Measurements from ENCODE around the gene LRRC43. TPM values are rescaled to one million over a fixed set of nuclear protein-coding genes. Genes with fewer than 3 reads are reported as not detected.
A peak's percentile ranks its signal among the peaks of the same experiment; 100 is the strongest.

The LRRC43 gene
- total RNA-seq, 1 donor, result 2.9 TPM

GRCh38 chr12:122142857-122143256 is 40.1 kb upstream of the LRRC43 start:
- Histone ChIP-seq H3K27ac (ENCODE audit: low read depth, low read length) (no peak overlapping the region), H4K20me1 (ENCODE audit: insufficient read depth, low read length) (no peaks in the 10 kb centered on the region), H3K9me3 (ENCODE audit: low read depth, low read length) (no peaks in the 10 kb centered on the region), H3K79me2 (ENCODE audit: insufficient read depth, low read length) (no peaks in the 10 kb centered on the region), H3K4me3 (ENCODE audit: insufficient read depth, low read length) (no peak overlapping the region), H2AFZ (ENCODE audit: low read length) (no peak overlapping the region), H3K36me3 (ENCODE audit: insufficient read depth, low read length) (peaks cover 38% of the 10 kb centered on the region), H3K27me3 (ENCODE audit: insufficient read depth, low read length) (no peaks in the 10 kb centered on the region), H3K4me2 (ENCODE audit: insufficient read depth, low read length) (no peak overlapping the region), H3K4me1 (ENCODE audit: insufficient read depth, low read length) (no peaks in the 10 kb centered on the region)
- DNase-seq (ENCODE audit: insufficient read length, low spot score, missing footprints), result peak; percentile 32
- TF ChIP-seq CTCF (IDR thresholded peaks at IDR 0.05; ENCODE audit: extremely low read depth, low read depth, low read length), result no peak

GRCh38 chr12:122144885-122145284 is 38.0 kb upstream of the LRRC43 start:
- Histone ChIP-seq H3K4me3 (ENCODE audit: insufficient read depth, low read length) (no peak overlapping the region), H4K20me1 (ENCODE audit: insufficient read depth, low read length) (no peaks in the 10 kb centered on the region), H3K27me3 (ENCODE audit: insufficient read depth, low read length) (peaks cover 4% of the 10 kb centered on the region), H3K4me1 (ENCODE audit: insufficient read depth, low read length) (no peaks in the 10 kb centered on the region), H3K36me3 (ENCODE audit: insufficient read depth, low read length) (peaks cover 28% of the 10 kb centered on the region), H2AFZ (ENCODE audit: low read length) (no peak overlapping the region), H3K27ac (ENCODE audit: low read depth, low read length) (no peak overlapping the region), H3K79me2 (ENCODE audit: insufficient read depth, low read length) (no peaks in the 10 kb centered on the region), H3K9me3 (ENCODE audit: low read depth, low read length) (no peaks in the 10 kb centered on the region), H3K4me2 (ENCODE audit: insufficient read depth, low read length) (no peak overlapping the region)
- TF ChIP-seq CTCF (IDR thresholded peaks at IDR 0.05; ENCODE audit: extremely low read depth, low read depth, low read length), result no peak
- peak; percentile 21 for DNase-seq (ENCODE audit: insufficient read length, low spot score, missing footprints)

- TF ChIP-seq CTCF (IDR thresholded peaks at IDR 0.05; ENCODE audit: extremely low read depth, low read depth, low read length), result no peak
- Histone ChIP-seq H3K79me2 (ENCODE audit: insufficient read depth, low read length) (no peaks in the 10 kb centered on the region), H4K20me1 (ENCODE audit: insufficient read depth, low read length) (no peaks in the 10 kb centered on the region), H3K36me3 (ENCODE audit: insufficient read depth, low read length) (peaks cover 25% of the 10 kb centered on the region), H3K4me3 (ENCODE audit: insufficient read depth, low read length) (no peak overlapping the region), H3K27me3 (ENCODE audit: insufficient read depth, low read length) (peaks cover 4% of the 10 kb centered on the region), H3K9me3 (ENCODE audit: low read depth, low read length) (no peaks in the 10 kb centered on the region), H3K4me1 (ENCODE audit: insufficient read depth, low read length) (no peaks in the 10 kb centered on the region), H2AFZ (ENCODE audit: low read length) (no peak overlapping the region), H3K4me2 (ENCODE audit: insufficient read depth, low read length) (no peak overlapping the region), H3K27ac (ENCODE audit: low read depth, low read length) (no peak overlapping the region)
- DNase-seq (ENCODE audit: insufficient read length, low spot score, missing footprints), result peak; percentile 76
Observed at GRCh38 chr12:122145505-122146330, 37.2 kb upstream of the LRRC43 start.

GRCh38 chr12:122147514-122148290 is 35.2 kb upstream of the LRRC43 start:
- no peaks in the 10 kb centered on the region for H3K9me3 ChIP-seq (ENCODE audit: low read depth, low read length)
- no peak overlapping the region for H2AFZ ChIP-seq (ENCODE audit: low read length)
- no peak overlapping the region for H3K27ac ChIP-seq (ENCODE audit: low read depth, low read length)
- H3K4me3 ChIP-seq (ENCODE audit: insufficient read depth, low read length), result no peak overlapping the region
- TF ChIP-seq CTCF (IDR thresholded peaks at IDR 0.05; ENCODE audit: extremely low read depth, low read depth, low read length), result no peak
- no peaks in the 10 kb centered on the region for H4K20me1 ChIP-seq (ENCODE audit: insufficient read depth, low read length)
- H3K36me3 ChIP-seq (ENCODE audit: insufficient read depth, low read length), result peaks cover 9% of the 10 kb centered on the region
- H3K4me1 ChIP-seq (ENCODE audit: insufficient read depth, low read length), result no peaks in the 10 kb centered on the region
- no peak overlapping the region for H3K4me2 ChIP-seq (ENCODE audit: insufficient read depth, low read length)
- H3K79me2 ChIP-seq (ENCODE audit: insufficient read depth, low read length), result no peaks in the 10 kb centered on the region
- H3K27me3 ChIP-seq (ENCODE audit: insufficient read depth, low read length), result peaks cover 4% of the 10 kb centered on the region
- peak; percentile 71 for DNase-seq (ENCODE audit: insufficient read length, low spot score, missing footprints)
